Activated CD4-positive, CD25-positive, alpha-beta regulatory T cell (primary cell): Measurements from ENCODE around the gene PTPN14.
"Not testable (repeated sequence)": the region's sequence is repeated elsewhere in the genome, so short reads cannot be mapped to it uniquely, and the experiment has no call there.

Source experiments
- DNase-seq, 4 experiments: peaks; one replicate each; lab custom pipeline; 2025; lab: John Stamatoyannopoulos, UW

Gene PTPN14

DNA sequence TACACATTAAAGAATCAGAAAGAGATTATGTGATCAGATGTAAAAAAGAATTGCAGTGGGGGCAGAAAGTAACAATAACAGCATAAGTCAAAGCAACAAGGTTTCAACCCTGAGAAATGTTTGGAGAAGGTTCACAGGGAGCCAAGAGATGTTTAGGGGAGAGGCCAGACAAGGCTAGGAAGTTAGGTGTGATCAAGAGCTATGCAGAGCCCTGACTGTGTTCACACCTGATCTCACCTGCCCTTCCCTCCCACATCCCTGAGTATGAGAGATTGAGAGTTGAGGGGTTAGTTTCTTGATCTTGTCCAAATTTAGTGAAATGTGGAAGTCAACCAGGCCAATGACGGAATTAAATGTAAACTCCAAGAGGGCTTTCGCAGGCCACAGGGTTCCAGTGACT lies 10.2 kb downstream of the PTPN14 start:
- DNase-seq, result no peak

GRCh38 chr1:214540324-214540723 lies 11.1 kb downstream of the PTPN14 start:
- no peak for DNase-seq

DNA sequence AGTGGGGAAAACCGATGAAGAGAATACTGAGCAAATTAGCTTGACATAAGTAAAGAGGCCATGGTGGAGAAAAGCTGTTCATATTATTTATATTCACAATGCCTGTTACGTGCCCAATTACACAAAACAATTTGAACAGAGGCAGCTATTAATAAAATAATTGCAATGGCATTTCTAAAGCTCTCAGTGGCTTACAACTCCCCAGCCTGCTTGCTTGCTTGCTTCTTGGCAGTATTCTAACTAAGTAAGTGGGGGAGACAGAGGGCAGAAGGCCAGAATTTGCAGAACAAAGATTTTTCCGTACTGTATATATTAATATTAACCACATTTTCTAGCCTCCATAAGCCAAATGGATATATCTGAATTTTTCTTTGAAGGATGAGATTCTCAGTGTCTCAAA lies 12.9 kb downstream of the PTPN14 start:
- no peak for DNase-seq

- no peak for DNase-seq
Observed at GRCh38 chr1:214537872-214538473, 13.4 kb downstream of the PTPN14 start.

GRCh38 chr1:214537219-214537618 lies 14.2 kb downstream of the PTPN14 start:
- DNase-seq, result no peak

DNA sequence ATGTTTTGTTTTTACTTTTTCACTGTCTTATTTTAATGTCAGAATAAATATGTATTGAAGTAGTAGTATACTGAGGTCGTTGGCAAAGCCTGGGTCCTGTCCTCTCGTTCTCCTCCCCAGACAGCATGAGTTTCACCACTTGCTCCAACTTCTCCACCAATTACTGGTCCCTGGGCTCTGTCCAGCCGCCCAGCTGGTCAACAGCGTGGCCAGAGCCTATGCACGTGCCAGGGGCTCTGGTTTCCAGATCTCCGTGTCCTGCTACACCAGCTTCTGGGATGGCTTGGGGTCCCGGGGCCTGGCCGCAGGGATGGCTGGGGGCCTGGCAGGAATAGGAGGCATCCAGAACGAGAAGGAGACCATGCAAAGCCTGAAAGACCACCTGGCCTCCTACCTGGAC lies 19.3 kb downstream of the PTPN14 start:
- no peak for DNase-seq

DNA sequence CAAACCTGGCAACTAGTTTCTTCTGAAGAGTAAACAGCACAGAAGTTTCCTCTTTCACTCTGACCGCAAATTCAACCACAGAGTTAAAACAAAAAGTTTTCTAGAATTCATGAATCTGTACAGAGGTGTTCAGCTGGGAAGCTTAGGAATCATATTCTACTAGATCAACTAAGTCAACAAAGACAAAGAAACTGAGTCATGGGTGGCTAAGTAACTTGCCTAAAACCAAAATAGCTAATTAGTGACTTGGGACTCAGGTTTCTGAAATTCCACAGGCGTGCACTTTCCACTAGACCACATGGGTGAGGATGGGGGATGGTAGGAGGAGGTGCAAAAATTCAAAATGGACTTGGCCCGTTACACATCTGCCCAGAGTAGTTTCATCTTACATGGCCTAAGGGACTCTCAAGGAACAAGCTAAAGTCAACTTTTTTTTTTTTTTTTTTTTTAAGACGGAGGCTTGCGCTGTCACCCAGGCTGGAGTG lies 25.8 kb downstream of the PTPN14 start:
- DNase-seq, result no peak

DNA sequence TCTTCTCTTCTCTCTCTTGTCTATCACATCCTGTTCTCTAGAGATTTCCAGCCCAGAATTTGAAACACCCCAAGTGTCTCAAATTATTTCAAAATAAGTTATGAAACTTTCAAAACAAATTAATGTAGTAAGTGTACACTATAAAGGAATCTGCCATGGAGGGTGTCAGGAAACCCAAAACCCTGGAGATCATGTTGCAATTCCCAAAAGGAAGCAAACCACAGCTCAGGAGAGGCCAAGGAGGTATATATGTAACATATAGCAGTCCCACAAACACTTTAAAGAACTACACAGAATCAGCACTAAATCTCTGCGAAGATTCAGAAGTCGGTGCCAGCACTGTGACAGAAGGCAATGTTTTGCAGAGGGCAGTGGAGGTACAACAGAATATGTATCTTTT lies 26.6 kb downstream of the PTPN14 start:
- no peak for DNase-seq

DNA sequence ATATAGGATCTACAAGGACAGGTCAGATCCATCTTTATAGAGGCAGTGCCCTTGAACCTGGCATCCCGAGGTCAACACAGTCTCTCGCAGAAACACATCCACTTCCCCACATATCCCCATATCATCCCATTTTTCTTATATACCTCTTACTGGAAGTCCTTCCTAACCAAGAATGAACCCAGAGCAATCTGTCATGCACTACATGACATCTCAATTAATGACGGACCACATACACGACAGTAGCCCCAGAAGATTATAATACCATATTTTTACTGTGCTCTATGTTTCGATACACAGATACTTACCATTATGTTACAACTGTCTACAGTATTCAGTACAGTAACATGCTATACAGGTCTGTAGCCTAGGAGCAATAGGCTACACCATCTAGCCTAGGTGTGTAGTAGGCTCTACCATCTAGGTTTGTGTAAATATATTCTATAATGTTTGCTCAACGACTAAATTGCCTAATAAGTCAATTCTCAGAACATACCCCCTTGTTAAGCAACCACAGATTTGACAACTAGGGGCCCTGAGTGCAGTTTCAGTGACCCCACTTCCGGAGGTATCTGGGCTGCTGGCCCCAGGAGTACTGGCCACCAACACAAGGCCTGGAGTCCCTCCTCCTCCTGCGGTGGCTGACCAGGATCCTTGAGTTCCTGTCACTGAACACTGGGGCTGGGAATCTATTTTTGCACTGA lies 28.1 kb downstream of the PTPN14 start:
- DNase-seq, result no peak

GRCh38 chr1:214521458-214521857 lies 29.9 kb downstream of the PTPN14 start:
- not testable (repeated sequence) for DNase-seq

DNA sequence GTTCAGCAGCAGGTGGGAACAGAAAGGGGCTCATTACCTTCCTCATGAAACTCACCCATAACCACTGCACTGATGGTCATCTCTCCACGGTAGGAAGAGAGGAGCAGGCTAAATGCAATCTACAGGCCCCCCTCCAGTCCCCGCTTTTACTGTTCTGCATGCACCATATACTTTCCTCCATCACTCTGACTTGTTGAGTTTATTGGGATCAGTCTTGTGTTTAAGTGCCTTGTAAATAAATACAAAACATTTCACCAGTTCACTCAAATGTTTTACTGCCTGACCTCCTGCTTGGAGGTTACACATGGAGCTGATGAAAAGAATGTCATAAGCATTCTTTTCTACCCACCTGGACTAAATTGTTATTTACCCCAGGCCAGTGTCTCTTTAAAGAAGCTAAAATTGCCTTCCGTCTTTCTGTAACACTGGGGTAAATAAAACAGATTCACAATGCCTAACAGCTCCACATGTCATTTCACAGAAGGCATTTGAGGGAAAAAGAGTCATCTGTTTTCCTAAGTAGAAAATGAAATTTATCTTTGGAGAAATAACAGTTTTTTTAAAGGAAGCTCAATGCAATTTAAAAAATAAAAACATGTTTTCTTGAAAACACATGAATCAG lies 30.7 kb downstream of the PTPN14 start:
- no peak for DNase-seq

GRCh38 chr1:214518361-214518760 lies 33.0 kb downstream of the PTPN14 start:
- DNase-seq, result no peak

- DNase-seq, result no peak
Observed at GRCh38 chr1:214516434-214517326, 34.7 kb downstream of the PTPN14 start.

- no peak for DNase-seq
Observed at GRCh38 chr1:214515544-214516433, 35.6 kb downstream of the PTPN14 start.

- no peak for DNase-seq
Observed at GRCh38 chr1:214514819-214515383, 36.5 kb downstream of the PTPN14 start.

GRCh38 chr1:214514032-214514818 lies 37.2 kb downstream of the PTPN14 start:
- DNase-seq, result no peak

DNA sequence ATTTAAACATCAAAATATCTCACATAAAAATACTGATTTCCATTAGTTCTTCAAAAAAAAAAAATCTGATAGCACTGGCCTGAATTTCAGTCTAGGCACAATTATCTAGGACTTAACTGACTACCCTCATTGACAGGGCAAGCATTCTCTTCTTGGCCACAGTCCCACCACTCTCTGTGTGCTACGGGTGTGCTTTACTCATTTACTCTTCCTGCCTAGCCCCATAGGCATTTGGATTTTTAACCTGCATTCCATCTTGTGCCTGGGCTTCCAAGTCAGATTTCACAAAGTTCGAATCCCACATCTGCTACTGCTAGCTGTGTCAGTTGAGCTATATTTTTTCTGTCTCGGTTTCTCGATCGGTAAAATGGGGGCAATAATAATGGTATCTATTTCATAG lies 38.0 kb downstream of the PTPN14 start:
- no peak for DNase-seq

DNA sequence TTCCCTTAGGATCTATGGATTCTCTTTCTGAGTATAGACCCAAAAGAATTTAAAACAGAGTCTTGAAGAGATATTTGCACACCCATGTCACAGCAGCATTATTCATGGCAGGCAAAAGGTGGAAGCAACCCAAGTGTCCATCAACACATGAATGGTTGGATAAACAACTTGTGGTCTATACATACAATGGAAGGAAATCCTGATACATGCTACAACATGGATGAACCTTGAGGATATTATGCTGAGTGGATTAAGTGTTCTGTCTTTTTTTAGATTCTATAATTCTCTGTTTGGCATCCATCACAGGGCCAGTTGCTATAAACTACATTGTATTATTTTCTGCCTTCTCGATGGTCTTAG lies 39.8 kb downstream of the PTPN14 start:
- no peak for DNase-seq

GRCh38 chr1:214510914-214511638 lies 40.3 kb downstream of the PTPN14 start:
- DNase-seq, result no peak

DNA sequence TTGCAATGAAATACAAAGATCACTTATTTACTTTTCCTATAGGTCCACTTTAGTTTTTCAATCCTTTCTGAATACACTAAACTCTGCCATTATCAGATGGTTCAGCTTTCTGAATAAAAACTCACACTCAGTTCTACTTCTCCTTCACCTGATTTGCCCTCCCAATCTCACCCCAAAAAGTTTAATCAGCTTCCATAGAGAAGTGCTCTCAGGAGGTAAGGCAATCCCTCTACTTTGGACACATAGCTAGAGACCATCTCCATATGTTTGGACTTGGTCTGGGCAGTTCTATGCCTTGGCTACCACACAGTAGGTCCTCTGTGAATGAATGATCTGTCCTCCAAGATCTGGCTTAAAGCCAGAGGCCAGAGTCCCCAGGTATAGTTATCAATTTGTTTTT lies 40.9 kb downstream of the PTPN14 start:
- no peak for DNase-seq
